Neural cell (in vitro differentiated cells): ENCODE measurements around the gene POLN. TPM values are rescaled to one million over a fixed set of nuclear protein-coding genes. Genes with fewer than 3 reads are reported as not detected.

Source experiments
- H2AFZ ChIP-seq: fragments of 200-600, 300-800 bp; sonication (generic), shearing (Covaris generic); 2 replicates; pipeline ENCODE4 v1.6.0; 2014; ENCODE audit warnings: low read depth, mild to moderate bottlenecking, antibody characterized with exemption, low read length, moderate library complexity
- H3F3A ChIP-seq: fragments of 200-600 bp; shearing (Covaris generic); 2 replicates; pipeline ENCODE4 v1.6.1; 2016; ENCODE audit warnings: mild to moderate bottlenecking, moderate library complexity, mixed read lengths, antibody characterized with exemption, low read length; ENCODE audit not compliant: insufficient read depth, poor library complexity, severe bottlenecking
- H3K27ac ChIP-seq: fragments of 200-600, 300-800 bp; sonication (generic), shearing (Covaris generic); 2 replicates; pipeline ENCODE4 v1.5.1; 2014; ENCODE audit warnings: mild to moderate bottlenecking, low read length, moderate library complexity
- H3K27me3 ChIP-seq: fragments of 300-800, 200-600 bp; sonication (generic), shearing (Covaris generic); 2 replicates; pipeline ENCODE4 v1.6.0; 2014; ENCODE audit warnings: mild to moderate bottlenecking, low read depth, low read length, moderate library complexity; ENCODE audit not compliant: insufficient read depth
- H3K36me3 ChIP-seq: fragments of 300-800, 200-600 bp; sonication (generic), shearing (Covaris generic); 2 replicates; pipeline ENCODE4 v1.5.1; 2014; ENCODE audit warnings: mild to moderate bottlenecking, antibody characterized with exemption, low read length, moderate library complexity; ENCODE audit not compliant: insufficient read depth
- H3K4me2 ChIP-seq: fragments of 300-800, 200-600 bp; sonication (generic), shearing (Covaris generic); 2 replicates; pipeline ENCODE4 v1.6.0; 2014; ENCODE audit warnings: mild to moderate bottlenecking, low read length
- H3K4me3 ChIP-seq: fragments of 300-800, 200-600 bp; sonication (generic), shearing (Covaris generic); 2 replicates; pipeline ENCODE4 v1.5.1; 2014; ENCODE audit warnings: mild to moderate bottlenecking, low read length, moderate library complexity
- H3K79me2 ChIP-seq: fragments of 200-600 bp; shearing (Covaris generic); replicated peaks from 2 replicates; pipeline ENCODE4 v1.6.0; 2014; ENCODE audit warnings: mild to moderate bottlenecking, low read length, moderate library complexity; ENCODE audit not compliant: insufficient read depth
- H3K9ac ChIP-seq: fragments of 300-800, 200-600 bp; sonication (generic), shearing (Covaris generic); 2 replicates; pipeline ENCODE4 v1.6.1; 2016; ENCODE audit warnings: mild to moderate bottlenecking, low read length, mixed read lengths
- H3K9me2 ChIP-seq: fragments of 200-600 bp; shearing (Covaris generic); 2 replicates; pipeline ENCODE4 v1.6.1; 2016; ENCODE audit warnings: mild to moderate bottlenecking, low read length, mixed read lengths; ENCODE audit not compliant: insufficient read depth
- H3K9me3 ChIP-seq: fragments of 200-600, 300-800 bp; sonication (generic), shearing (Covaris generic); 2 replicates; pipeline ENCODE4 v1.6.1; 2016; ENCODE audit warnings: mild to moderate bottlenecking, mixed run types, low read length, moderate library complexity, mixed read lengths
- H4K20me1 ChIP-seq: fragments of 200-600 bp; shearing (Covaris generic); 2 replicates; pipeline ENCODE4 v1.6.1; 2016; ENCODE audit warnings: mild to moderate bottlenecking, mixed run types; ENCODE audit not compliant: insufficient read depth
- CTCF ChIP-seq: fragments of 450-650 bp; IDR thresholded peaks from 2 replicates; pipeline ENCODE4 v1.5.1; 2014; ENCODE audit warnings: antibody characterized with exemption, mild to moderate bottlenecking, moderate library complexity; ENCODE audit not compliant: poor library complexity, severe bottlenecking
- EP300 ChIP-seq: fragments of 450-650 bp; conservative IDR thresholded peaks from 2 replicates; pipeline ENCODE4 v1.6.1; 2014; ENCODE audit warnings: antibody characterized with exemption, mild to moderate bottlenecking, moderate library complexity; ENCODE audit not compliant: poor library complexity, severe bottlenecking
- EZH2 ChIP-seq: fragments of 200-600, 300-800 bp; shearing (Covaris generic), sonication (generic); IDR thresholded peaks from 2 replicates; pipeline ENCODE4 v1.6.1; 2014; ENCODE audit warnings: antibody characterized with exemption, low read length, borderline replicate concordance, mild to moderate bottlenecking; ENCODE audit not compliant: insufficient read depth, poor library complexity, severe bottlenecking
- MXI1 ChIP-seq: fragments of 450-650 bp; conservative IDR thresholded peaks from 2 replicates; pipeline ENCODE4 v1.6.1; 2014; ENCODE audit warnings: antibody characterized with exemption, mild to moderate bottlenecking; ENCODE audit not compliant: poor library complexity, severe bottlenecking
- POLR2AphosphoS5 ChIP-seq: IDR thresholded peaks from 2 replicates; pipeline ENCODE4 v1.6.1; 2012
- RAD21 ChIP-seq: fragments of 450-650 bp; conservative IDR thresholded peaks from 2 replicates; pipeline ENCODE4 v1.6.1; 2014; ENCODE audit warnings: antibody characterized with exemption, mild to moderate bottlenecking, moderate library complexity
- REST ChIP-seq: IDR thresholded peaks from 2 replicates; pipeline ENCODE4 v1.6.1; 2012; ENCODE audit warnings: borderline replicate concordance
- SMC3 ChIP-seq: fragments of 450-650 bp; conservative IDR thresholded peaks from 2 replicates; pipeline ENCODE4 v1.6.1; 2014; ENCODE audit warnings: antibody characterized with exemption, mild to moderate bottlenecking, moderate library complexity; ENCODE audit not compliant: poor library complexity
- TAF1 ChIP-seq: IDR thresholded peaks from 2 replicates; pipeline ENCODE4 v1.6.1; 2012; ENCODE audit warnings: low read depth
- polyA plus RNA-seq: library from polyadenylated mRNA; depleted of rRNA; stranded (reverse); fragments of >200 nt; gene quantifications from 2 replicates; pipeline ENCODE4 v1.2.3, GENCODE V29; 2014

The POLN gene
- polyA plus RNA-seq, 1 donor from 2014 or later = 1.1 TPM

GRCh38 chr4:2059046-2059725, 182.7 kb downstream of the POLN start, which contains the start of gene NAT8L:
NAT8L (plus strand) TSS chr4:2059327; CDS start chr4:2059512, 185 bp downstream.
- Histone ChIP-seq H3K36me3 (no peaks in the 10 kb centered on the region), H3K27me3 (no peaks in the 10 kb centered on the region), H3K27ac (peak within 1 kb of the TSS; percentile 73), H3F3A (no peaks in the 10 kb centered on the region), H3K9me3 (no peaks in the 10 kb centered on the region), H4K20me1 (peaks cover 7% of the 10 kb centered on the region), H3K9ac (peak within 1 kb of the TSS; percentile 85), H3K4me2 (peak within 1 kb of the TSS; percentile 48), H3K79me2 (no peaks in the 10 kb centered on the region), H3K4me3 (peak within 1 kb of the TSS; percentile 89), H2AFZ (peak within 1 kb of the TSS; percentile 65), H3K9me2 (no peaks in the 10 kb centered on the region)
- no peak for TF ChIP-seq REST
- no peak for TF ChIP-seq POLR2AphosphoS5
- no peak for TF ChIP-seq CTCF
- TF ChIP-seq TAF1 = no peak
- no peak for TF ChIP-seq MXI1
- TF ChIP-seq SMC3 = no peak
- TF ChIP-seq RAD21 = no peak
- TF ChIP-seq EP300 = no peak
- no peak for TF ChIP-seq EZH2

- H3K9ac ChIP-seq = peak overlapping the region; percentile 85
- peak overlapping the region; percentile 73 for H3K27ac ChIP-seq
- TF ChIP-seq POLR2AphosphoS5 (peak; percentile 67), MXI1 (peak; percentile 59), EP300 (peak; percentile 31), RAD21 (peak; percentile 49), TAF1 (peak; percentile 45), EZH2 (no peak), SMC3 (peak; percentile 30), REST (peak; percentile 44), CTCF (peak; percentile 41)
- no peaks in the 10 kb centered on the region for H3K79me2 ChIP-seq
- H2AFZ ChIP-seq = peak overlapping the region; percentile 65
- H3K36me3 ChIP-seq = no peaks in the 10 kb centered on the region
- peaks cover 7% of the 10 kb centered on the region for H4K20me1 ChIP-seq
- no peaks in the 10 kb centered on the region for H3F3A ChIP-seq
- H3K9me2 ChIP-seq = no peaks in the 10 kb centered on the region
- H3K27me3 ChIP-seq = no peaks in the 10 kb centered on the region
- H3K9me3 ChIP-seq = no peaks in the 10 kb centered on the region
- H3K4me3 ChIP-seq = peak overlapping the region; percentile 89
- peak overlapping the region; percentile 48 for H3K4me2 ChIP-seq
Measured at GRCh38 chr4:2058264-2059045, 183.5 kb downstream of the POLN start.
